Ishikawa (cell line): ENCODE results near the gene PTPRE.

ENCODE experiments used
- CREB1 ChIP-seq: IDR thresholded peaks from 2 replicates; pipeline ENCODE4 v1.6.1; 2012; ENCODE audit warnings: low read depth
- EP300 ChIP-seq: IDR thresholded peaks from 2 replicates; pipeline ENCODE4 v1.6.1; 2012; ENCODE audit warnings: borderline replicate concordance
- FOXM1 ChIP-seq: IDR thresholded peaks from 2 replicates; pipeline ENCODE4 v1.6.1; 2012; ENCODE audit warnings: low read depth, borderline replicate concordance
- TF ChIP-seq, protein P1 (sequence below): IDR thresholded peaks from 2 replicates; pipeline ENCODE4 v1.6.1; 2012

DNA sequence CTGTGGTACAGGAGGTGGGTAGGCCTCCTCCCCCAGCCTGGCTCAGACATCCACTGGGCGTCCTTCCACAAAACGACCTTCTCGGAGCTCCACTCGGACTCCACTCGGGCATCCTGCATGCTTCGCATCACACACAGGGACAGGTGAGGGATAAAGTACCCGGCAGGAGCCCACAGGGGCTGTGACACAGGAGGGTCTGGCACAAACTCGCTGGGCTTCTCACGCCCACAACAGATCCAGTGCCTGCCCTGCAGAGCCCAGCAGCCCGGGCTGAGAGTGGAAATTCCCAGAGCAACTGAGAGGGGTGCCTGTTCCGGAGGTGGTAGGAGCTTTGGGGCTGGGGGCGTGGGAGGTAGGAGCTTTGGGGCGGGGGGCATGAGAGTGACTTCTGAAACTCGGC is 110.9 kb downstream of the PTPRE start:
- TF ChIP-seq FOXM1 (no peak), CREB1 (no peak), EP300 (no peak)
- TF ChIP-seq, protein P1, sequence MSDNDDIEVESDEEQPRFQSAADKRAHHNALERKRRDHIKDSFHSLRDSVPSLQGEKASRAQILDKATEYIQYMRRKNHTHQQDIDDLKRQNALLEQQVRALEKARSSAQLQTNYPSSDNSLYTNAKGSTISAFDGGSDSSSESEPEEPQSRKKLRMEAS: no peak
